Inflammatory macrophage treated with lipopolysaccharide for 1 hour (primary cell): Measurements from ENCODE around the gene SNAPIN.

ENCODE experiments used
- DNase-seq, 2 donors: peaks; one replicate each; pipeline ENCODE4 v3.0.0-alpha.2; 2020 to 2022

Gene SNAPIN

DNA sequence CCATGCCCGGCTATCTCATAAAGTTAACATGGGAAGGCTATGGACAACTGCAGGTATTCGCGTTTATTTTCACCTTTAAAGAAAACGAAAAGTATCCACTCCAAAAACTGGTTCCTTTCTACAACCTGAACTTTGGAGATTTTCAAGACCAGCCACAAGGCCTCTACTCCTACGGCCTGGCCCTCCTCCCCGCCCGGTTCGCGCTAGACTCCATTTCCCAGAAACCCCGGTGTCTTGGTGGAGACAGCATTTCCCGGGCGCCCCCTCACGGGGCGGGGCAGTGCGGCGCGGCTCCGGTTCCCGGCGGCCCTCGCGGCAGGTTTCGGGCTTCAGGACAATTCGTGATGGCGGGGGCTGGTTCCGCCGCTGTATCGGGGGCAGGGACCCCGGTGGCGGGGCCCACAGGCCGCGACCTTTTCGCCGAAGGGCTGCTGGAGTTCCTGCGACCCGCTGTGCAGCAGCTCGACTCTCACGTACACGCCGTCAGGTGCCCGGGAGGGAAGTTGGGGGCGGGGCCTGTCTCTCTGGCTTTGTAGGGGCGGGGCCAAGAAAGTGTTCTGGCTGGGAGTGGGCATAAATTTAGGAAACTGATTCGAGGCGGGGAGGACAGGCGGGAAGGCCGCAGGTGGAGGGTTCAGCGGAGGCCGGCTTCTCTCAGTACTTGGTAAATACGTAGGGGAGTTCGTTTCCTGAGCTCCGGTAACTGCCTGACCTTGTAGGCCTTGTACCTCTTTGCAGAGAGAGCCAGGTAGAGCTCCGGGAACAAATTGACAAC, at the start of gene SNAPIN:
Gene SNAPIN, plus strand, starts transcription at position 304 of the 775 bp plus-strand sequence. Its CDS starts 41 bp downstream, at position 345.
- peak; percentile 88 to 94 for DNase-seq

GRCh38 chr1:153608742-153609584, 49.5 kb upstream of the SNAPIN start:
- peak; percentile 80 to 85 for DNase-seq

GRCh38 chr1:153609585-153609907, 49.0 kb upstream of the SNAPIN start:
- DNase-seq = no peak

DNA sequence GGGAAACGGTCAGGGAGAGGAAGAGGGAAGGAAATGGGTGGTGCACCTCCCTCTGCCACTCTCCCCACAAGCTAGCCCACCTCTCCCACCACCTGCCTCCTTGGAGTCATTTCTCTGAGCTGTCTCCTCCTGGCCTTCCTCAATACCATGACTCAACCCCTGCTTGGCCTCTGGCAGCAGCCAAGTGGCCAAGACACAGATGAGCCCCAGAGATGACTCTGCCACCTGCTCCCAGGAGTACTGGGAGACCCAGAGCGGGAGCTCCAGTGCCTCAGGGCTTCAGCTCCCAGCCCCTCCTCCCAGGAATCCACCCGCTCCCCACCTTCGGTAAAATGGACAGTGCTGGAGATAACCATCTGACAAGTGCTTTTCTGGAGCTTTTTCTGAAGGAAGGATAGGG, 48.2 kb upstream of the SNAPIN start:
- peak; percentile 29 to 51 for DNase-seq

DNA sequence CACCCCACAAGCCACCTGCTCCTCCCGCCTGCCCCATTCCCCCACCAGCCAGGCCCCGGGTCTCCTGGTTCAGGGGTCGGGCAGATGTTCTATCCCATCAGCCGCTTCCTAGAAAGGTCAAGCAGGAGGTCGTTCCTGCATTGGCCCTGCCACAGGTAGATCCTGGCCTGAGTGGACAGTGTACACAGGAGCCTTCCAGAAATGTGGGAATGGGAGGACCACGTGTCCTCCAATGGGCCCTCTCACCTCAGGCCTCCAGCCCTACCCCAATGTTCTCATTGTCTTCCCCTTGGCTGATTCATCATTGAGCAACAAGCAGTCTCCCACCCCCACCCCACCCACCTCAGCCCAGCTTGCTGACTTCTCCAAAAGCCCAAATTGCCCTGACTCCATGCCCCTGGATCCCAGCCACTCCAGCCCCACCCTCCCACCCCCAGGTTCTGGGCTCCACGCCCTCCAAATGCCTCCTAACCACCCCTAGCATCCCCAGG, 47.6 kb upstream of the SNAPIN start:
- peak; percentile 62 to 78 for DNase-seq

DNA sequence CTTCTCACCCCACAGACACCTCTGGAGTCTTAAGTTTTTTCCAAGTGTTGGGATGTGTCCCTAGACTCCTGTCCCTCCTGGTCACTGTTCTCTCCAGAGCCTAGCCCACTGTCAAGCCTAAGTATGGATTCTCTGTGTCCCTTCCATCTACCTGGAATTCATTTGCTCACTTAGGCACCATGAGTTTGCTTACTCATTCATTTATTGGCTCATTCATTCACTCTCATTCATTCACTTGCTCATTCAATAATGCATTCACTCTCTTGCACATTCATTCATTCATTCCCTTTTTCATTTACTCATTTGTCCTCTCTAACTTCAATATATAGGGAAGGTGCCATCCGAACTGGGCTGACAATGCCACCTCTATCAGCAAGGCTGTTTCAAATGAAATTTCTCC, 47.1 kb upstream of the SNAPIN start:
- DNase-seq = no peak

DNA sequence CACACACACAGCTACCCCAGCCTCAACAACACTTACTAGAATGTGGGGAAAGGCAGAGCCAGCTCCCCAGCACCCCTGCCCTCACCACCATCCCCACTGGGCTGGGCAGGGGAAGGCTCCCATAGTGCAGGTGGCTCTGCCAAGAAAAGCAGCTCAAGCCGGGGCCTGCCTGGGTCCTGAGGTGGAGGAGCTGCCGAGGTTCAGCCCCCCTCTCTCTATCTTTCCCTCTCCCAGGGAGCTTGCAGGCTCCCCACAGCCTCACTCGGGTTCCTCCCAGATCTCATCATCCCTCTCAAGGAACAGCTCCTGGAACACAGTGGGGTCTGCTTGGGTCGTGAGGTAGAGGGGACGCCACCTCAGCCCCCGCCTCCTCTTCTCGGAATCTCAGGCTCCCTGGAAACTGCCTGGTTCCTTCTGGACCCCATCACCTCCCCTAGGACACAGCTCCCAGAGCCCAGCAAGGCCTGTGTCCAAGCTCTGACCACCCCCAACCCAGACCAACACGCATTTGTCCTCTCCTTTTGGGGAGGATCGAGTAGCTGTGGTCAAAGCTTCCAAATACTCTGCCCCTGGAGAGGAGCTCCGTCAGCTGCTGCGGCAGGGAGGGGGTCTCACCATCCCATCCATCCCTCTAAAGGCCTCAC, 46.3 kb upstream of the SNAPIN start:
- DNase-seq = no peak

GRCh38 chr1:153612755-153613331, 45.7 kb upstream of the SNAPIN start, which contains the start of gene S100A16:
TSS of gene S100A16 (minus strand) at chr1:153613137. CDS start at chr1:153608151, 4,986 bp downstream.
- DNase-seq = no peak

DNA sequence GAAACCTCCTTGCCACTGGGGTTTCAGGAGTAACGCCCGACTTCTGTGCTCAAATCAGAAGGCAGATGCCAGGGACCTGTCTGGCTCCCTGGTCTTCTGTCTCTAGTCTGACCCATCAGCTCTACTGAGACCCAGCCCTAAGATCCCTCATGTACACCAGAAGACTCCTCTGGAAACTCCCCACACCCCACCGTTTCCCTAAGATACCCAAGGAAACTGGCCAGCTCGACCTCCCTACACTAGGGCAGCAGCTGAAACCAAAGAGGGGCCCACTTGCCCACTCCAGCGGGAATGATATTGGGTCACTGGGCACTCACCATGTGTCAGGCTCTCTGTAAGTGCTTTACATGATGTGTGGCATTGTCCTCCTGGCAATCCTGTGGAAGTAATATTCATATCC, 45.1 kb upstream of the SNAPIN start:
- no peak for DNase-seq

DNA sequence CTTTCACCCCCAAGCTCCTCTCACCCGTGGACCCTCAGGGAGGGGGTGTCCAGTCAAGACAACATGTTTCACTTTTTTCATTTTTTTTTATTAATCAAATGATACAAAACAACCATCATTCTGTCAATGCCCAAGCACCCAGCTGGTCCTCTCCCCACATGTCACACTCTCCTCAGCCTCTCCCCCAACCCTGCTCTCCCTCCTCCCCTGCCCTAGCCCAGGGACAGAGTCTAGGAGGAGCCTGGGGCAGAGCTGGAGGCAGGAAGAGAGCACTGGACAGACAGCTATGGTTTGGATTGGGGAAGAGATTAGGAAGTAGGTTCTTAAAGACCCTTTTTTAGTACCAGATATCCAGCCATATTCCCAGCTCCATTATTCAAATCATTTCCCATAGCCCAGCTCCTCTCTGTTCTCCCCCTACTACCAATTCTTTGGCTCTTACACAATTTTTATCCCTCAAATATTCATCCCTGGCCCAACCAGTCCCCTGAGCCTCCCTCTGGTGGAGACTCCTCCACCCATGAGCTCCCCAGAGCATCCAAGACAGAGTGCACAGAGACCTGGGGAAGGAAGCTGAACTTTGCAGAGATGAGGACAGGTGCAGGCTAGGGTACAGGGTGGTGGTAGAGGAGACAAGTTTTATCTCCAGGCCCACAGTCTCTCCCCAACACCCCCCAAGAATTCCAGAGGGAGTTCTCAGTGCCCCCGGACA, 44.2 kb upstream of the SNAPIN start:
- DNase-seq = no peak

DNA sequence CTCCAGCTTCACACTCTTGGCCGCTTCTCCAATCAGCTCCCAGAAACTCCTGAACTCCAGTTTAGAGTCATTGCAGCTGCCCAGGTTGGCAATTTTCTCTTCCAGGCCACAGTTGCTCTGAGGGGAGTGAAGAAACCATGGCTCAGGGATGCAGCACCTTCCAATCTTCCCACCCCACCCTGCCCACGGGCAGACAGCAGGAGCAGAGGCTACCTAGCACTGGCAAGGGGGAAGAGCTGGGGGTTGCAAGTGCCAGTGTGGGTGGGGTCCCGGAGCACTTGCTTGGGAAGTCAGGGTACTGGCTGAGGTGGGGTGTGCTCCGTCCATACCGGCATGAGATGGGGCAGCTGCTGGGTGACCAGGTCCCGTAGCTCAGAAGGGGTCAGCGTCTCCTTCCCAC, 43.6 kb upstream of the SNAPIN start:
- DNase-seq = no peak

DNA sequence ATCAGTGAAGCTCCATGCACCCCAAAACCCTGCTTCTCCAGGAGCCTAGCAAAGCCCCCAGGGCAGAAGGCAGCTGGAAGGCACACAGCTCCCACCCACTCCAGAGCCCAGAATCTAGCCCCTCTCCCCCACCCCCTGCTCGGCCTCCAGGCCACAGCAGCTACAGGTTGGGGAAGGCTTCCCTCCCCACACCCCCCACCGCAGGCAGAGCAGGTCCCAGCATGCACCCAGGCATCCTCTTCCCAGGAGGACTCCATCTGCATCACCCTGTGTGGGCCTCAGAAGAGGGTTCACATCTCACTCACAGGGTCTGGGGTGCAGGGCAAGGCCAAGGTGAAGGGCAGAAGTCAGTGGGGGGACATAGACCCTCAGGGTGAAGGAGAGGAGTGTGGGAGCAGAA, 43.1 kb upstream of the SNAPIN start:
- DNase-seq = no peak

DNA sequence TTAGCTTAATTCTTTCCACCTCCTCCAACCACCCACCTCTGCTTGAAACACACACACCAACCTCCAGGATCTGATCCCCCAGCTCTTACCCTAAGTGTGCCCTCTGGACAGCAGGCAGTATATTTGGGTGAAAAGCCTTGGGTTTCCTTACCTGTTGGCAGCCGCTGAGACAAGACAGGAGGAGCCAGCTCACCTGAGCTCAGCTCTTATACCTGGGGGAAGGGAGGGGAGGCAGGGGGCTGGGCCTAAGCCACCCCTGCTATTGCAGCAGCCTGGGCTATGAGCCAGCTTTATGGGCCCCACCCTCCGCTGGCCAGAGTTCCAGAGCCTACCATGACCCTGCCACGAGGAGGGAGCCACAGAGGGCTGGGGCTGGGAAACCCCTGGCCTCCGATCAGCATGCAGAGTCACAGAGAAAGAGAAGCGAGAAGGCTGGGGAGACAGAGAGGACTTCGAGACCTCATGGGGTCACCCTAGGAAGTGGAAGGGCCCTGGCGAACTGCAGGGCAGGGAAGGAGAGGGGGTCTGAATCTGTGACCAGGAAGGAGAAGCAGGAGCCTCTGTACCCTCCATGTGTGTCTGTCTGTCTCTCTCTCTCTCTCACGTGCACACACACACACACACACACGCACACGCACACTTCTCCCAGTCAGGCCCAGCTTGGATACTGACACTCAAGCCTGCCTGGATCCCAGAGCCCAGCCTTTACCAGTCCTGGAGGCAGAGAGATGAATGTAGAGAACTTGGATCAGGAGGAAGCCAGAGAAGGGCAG, 42.2 kb upstream of the SNAPIN start, which contains the start of gene S100A14:
Gene S100A14, minus strand, starts transcription at position 182 of the 773 bp plus-strand sequence. CDS start 467 bp downstream, outside the sequence.
- DNase-seq = peak in 1 of 2 donors; percentile 20

DNA sequence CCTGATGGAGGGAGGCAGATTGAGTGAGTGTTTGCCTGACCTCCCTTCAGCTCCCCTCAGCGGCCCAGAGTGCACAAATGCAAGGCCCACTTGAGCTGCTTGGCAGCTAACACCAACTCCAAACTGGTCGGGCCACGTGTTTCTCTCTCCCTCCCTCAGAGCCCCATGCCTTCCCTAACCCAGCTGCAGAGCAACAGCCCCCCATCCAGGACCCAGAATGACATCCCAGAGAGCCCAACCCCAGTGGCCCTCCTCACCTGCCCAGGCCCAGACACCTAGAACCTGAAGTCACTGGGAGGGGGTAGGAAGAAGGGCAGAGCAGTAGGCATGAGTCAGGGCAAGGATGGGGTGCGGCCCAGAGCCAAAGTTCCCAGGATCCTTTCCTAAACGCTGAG, 41.6 kb upstream of the SNAPIN start:
- DNase-seq = no peak

- DNase-seq = peak; percentile 48 to 74
Observed at GRCh38 chr1:153617663-153618062, 40.8 kb upstream of the SNAPIN start.

DNA sequence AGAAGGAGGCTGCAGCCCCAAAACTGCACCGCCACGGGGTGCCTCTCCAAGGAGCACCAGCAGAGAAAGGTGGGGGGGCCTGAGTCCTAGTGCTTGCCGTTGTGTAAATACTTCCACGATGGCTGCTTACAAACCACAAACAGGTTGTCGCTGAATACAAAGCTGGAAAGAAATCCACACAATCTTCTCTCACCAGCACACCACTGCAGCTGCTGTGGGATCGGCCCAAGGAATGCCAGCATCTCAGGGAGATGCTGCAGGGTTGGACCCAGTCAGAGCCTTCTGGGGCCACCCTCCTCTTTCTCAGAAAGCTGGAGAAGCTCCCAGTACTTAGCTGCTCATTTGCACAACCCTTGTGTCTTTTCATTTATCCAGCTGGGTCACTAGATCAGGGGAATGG, 39.3 kb upstream of the SNAPIN start:
- no peak for DNase-seq

DNA sequence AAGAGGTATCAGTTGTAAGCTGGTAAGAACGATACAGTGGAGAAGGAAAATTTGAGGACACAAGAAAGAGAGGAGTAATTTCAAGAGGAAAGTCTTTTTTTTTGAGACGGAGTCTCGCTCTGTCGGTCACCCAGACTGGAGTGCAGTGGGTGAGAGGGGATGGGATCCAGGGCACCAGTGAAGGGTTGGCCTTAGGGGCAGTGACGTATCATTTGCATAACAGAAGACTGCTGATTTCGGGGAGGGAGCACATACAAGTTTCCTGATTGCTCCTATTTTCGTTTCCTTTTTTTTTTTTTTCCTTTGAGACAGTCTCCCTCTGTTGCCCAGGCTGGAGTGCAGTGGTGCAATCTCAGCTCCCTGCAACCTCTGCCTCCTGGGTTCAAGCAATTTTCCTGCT, 35.4 kb upstream of the SNAPIN start:
- peak; percentile 71 to 79 for DNase-seq

- no peak for DNase-seq
Observed at GRCh38 chr1:153624965-153625611, 33.4 kb upstream of the SNAPIN start.

- no peak for DNase-seq
Observed at GRCh38 chr1:153626477-153626903, 32.0 kb upstream of the SNAPIN start.

GRCh38 chr1:153626904-153627714, 31.4 kb upstream of the SNAPIN start, which contains the start of gene S100A13:
TSS of gene S100A13 (minus strand) at chr1:153627505. CDS start at chr1:153626472, 1,033 bp downstream.
- no peak for DNase-seq
